Measurements from ENCODE around the gene FKBP3. TPM values are rescaled to one million over a fixed set of nuclear protein-coding genes. Genes with fewer than 3 reads are reported as not detected.

FKBP3 gene
- polyA plus RNA-seq, 1 donor (not counting 4 experiments of a cell fraction or from before 2014, with no cell fraction given) = 98.8 TPM

DNA sequence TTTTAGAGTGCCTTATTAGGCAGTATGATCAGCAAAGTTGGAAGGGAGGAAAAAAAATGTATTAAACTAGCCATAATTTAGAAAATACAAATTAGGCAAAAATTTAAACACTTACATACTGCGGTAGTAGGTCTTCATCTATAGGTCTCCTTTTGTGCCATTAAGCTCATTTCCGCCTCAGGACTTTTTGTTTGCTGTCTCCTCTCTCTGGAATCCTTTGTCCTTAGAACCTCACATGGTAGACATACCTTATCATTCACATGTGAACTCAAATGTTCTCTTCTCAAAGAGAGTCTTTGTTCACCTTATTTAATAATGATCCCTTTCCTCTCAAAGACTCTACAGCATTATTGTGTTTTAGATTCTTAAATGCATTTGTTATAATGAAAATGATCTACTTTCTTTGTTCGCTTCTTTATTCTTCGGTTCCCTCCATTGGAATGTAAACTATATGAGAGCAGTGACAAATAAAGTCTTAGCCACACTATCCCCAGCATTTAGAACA, 16.2 kb upstream of the FKBP3 start:
- TF ChIP-seq EZH2 (IDR thresholded peaks at IDR 0.05; ENCODE audit: low read length) = no peak
- TF ChIP-seq, protein P1, sequence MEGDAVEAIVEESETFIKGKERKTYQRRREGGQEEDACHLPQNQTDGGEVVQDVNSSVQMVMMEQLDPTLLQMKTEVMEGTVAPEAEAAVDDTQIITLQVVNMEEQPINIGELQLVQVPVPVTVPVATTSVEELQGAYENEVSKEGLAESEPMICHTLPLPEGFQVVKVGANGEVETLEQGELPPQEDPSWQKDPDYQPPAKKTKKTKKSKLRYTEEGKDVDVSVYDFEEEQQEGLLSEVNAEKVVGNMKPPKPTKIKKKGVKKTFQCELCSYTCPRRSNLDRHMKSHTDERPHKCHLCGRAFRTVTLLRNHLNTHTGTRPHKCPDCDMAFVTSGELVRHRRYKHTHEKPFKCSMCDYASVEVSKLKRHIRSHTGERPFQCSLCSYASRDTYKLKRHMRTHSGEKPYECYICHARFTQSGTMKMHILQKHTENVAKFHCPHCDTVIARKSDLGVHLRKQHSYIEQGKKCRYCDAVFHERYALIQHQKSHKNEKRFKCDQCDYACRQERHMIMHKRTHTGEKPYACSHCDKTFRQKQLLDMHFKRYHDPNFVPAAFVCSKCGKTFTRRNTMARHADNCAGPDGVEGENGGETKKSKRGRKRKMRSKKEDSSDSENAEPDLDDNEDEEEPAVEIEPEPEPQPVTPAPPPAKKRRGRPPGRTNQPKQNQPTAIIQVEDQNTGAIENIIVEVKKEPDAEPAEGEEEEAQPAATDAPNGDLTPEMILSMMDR (optimal IDR thresholded peaks at IDR 0.05 in 1 of 3, IDR thresholded peaks at IDR 0.05 in 1 of 3, conservative IDR thresholded peaks at IDR 0.05 in 1 of 3; ENCODE audit: extremely low read depth in 1 of 3, insufficient read depth in 2 of 3, low read length in 3 of 3) = no peak
- DNase-seq (ENCODE audit: low read depth, low spot score) (no peak), FAIRE-seq (no peak)
- Histone ChIP-seq H3K27ac (ENCODE audit: control insufficient read depth, insufficient read depth, low read length) (no peak overlapping the region), H3K4me2 (ENCODE audit: control insufficient read depth, extremely low read depth, insufficient read depth, low read depth, low read length) (no peak overlapping the region), H4K20me1 (ENCODE audit: control insufficient read depth, extremely low read depth, insufficient read depth, low read length) (no peaks in the 10 kb centered on the region), H3K36me3 (ENCODE audit: control insufficient read depth in 2 of 2, extremely low read depth in 1 of 2, insufficient read depth in 2 of 2, low read length in 2 of 2) (no peaks in the 10 kb centered on the region), H2AFZ (ENCODE audit: control insufficient read depth, low read length) (no peak overlapping the region), H3K27me3 (ENCODE audit: control insufficient read depth, extremely low read depth, insufficient read depth, low read length) (no peaks in the 10 kb centered on the region), H3K9me1 (ENCODE audit: control insufficient read depth, extremely low read depth, insufficient read depth, low read length) (no peaks in the 10 kb centered on the region), H3K4me3 (ENCODE audit: control insufficient read depth in 2 of 3, extremely low read depth in 1 of 3, insufficient read depth in 2 of 3, low read depth in 1 of 3, low read length in 3 of 3) (no peak overlapping the region), H3K9me3 (ENCODE audit: control insufficient read depth, low read depth, low read length) (no peaks in the 10 kb centered on the region), H3K9ac (ENCODE audit: control insufficient read depth, extremely low read depth, insufficient read depth, low read length) (no peak overlapping the region), H3K79me2 (ENCODE audit: control insufficient read depth, insufficient read depth, low read length) (no peaks in the 10 kb centered on the region), H3K4me1 (ENCODE audit: control insufficient read depth, extremely low read depth, insufficient read depth, low read length) (no peaks in the 10 kb centered on the region)
- dilution Hi-C loops (cut with MboI; ENCODE audit: extremely low pct_ligation_motif_present, low sequenced_read_pairs) = no loop called here

DNA sequence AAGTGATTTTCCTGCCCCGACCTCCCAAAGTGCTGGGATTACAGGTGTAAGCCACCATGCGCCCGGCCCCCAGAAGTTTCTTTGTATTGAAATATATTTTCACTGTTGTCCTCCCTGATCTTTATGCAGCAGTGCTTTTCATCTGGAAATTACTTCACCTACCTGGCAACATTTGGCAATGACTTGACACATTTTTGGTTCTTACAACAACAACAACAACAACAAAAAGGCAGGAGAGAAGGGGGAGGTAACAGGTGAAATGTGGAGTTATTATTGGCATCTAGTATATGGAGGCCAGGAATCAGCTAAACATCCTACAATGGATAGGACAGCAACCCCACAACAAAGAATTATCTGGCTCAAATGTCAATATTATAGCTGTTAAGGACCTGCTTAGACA, 15.3 kb upstream of the FKBP3 start:
- DNase-seq (ENCODE audit: low read depth, low spot score) = no peak
- Histone ChIP-seq H3K9me3 (ENCODE audit: control insufficient read depth, low read depth, low read length) (no peaks in the 10 kb centered on the region), H3K4me3 (ENCODE audit: control insufficient read depth in 2 of 3, extremely low read depth in 1 of 3, insufficient read depth in 2 of 3, low read depth in 1 of 3, low read length in 3 of 3) (no peak overlapping the region), H2AFZ (ENCODE audit: control insufficient read depth, low read length) (no peak overlapping the region), H3K9ac (ENCODE audit: control insufficient read depth, extremely low read depth, insufficient read depth, low read length) (no peak overlapping the region), H3K79me2 (ENCODE audit: control insufficient read depth, insufficient read depth, low read length) (no peaks in the 10 kb centered on the region), H3K36me3 (ENCODE audit: control insufficient read depth in 2 of 2, extremely low read depth in 1 of 2, insufficient read depth in 2 of 2, low read length in 2 of 2) (no peaks in the 10 kb centered on the region), H3K27me3 (ENCODE audit: control insufficient read depth, extremely low read depth, insufficient read depth, low read length) (no peaks in the 10 kb centered on the region), H3K9me1 (ENCODE audit: control insufficient read depth, extremely low read depth, insufficient read depth, low read length) (no peaks in the 10 kb centered on the region), H4K20me1 (ENCODE audit: control insufficient read depth, extremely low read depth, insufficient read depth, low read length) (no peaks in the 10 kb centered on the region), H3K27ac (ENCODE audit: control insufficient read depth, insufficient read depth, low read length) (no peak overlapping the region), H3K4me1 (ENCODE audit: control insufficient read depth, extremely low read depth, insufficient read depth, low read length) (no peaks in the 10 kb centered on the region), H3K4me2 (ENCODE audit: control insufficient read depth, extremely low read depth, insufficient read depth, low read depth, low read length) (no peak overlapping the region)
- dilution Hi-C loops (cut with MboI; ENCODE audit: extremely low pct_ligation_motif_present, low sequenced_read_pairs) = no loop called here
- no peak for TF ChIP-seq EZH2 (IDR thresholded peaks at IDR 0.05; ENCODE audit: low read length)
- TF ChIP-seq, protein P1 (optimal IDR thresholded peaks at IDR 0.05 in 1 of 3, IDR thresholded peaks at IDR 0.05 in 1 of 3, conservative IDR thresholded peaks at IDR 0.05 in 1 of 3; ENCODE audit: extremely low read depth in 1 of 3, insufficient read depth in 2 of 3, low read length in 3 of 3) = no peak
- FAIRE-seq = no peak

Measured in keratinocyte (primary cell).